Measurements from ENCODE around the gene POR.

GRCh38 chr7:75914169-75914654 is 743 bp upstream of the POR start:
- TF ChIP-seq POLR2A (IDR thresholded peaks at IDR 0.05) (no peak), CTCF (IDR thresholded peaks at IDR 0.05) (no peak), POLR2AphosphoS5 (IDR thresholded peaks at IDR 0.05) (no peak)
